ENCODE results near the gene CCDC40. TPM values are rescaled to one million over a fixed set of nuclear protein-coding genes. Genes with fewer than 3 reads are reported as not detected.

Gene CCDC40
- total and polyA plus RNA-seq, 10 donors, result 0.30 to 8.3 (median 2.3) TPM

- intact Hi-C loops (cut with DNase I; ENCODE audit: low total_unique reads), result no loop called here
- Histone ChIP-seq H3K4me1 (peaks cover 4 to 49% (median 23%) of the 10 kb centered on the region in 6 donors), H3K4me3 (no peak overlapping the region), H3K9me3 (no peaks in the 10 kb centered on the region), H3K27ac (peak overlapping the region in 5 of 8 donors; percentile 2 to 82 (median 78)), H3K27me3 (replicated peaks in 1 of 7) (no peaks in the 10 kb centered on the region), H3K36me3 (no peaks in the 10 kb centered on the region)
- no peak for TF ChIP-seq CTCF (IDR thresholded peaks at IDR 0.05 in 8 of 11, conservative IDR thresholded peaks at IDR 0.05 in 3 of 11)
- 75 to 89% (median 77%) methylated on average over 8 of the region's 8 CpGs for WGBS, 5 donors
- no peak for DNase-seq
Measured at GRCh38 chr17:80064696-80065095, 28.3 kb downstream of the CCDC40 start.

- H3K27ac ChIP-seq, result peak overlapping the region in 1 of 8 donors; percentile 82
- TF ChIP-seq CTCF (IDR thresholded peaks at IDR 0.05 in 8 of 11, conservative IDR thresholded peaks at IDR 0.05 in 3 of 11) (no peak), POLR2AphosphoS5 (IDR thresholded peaks at IDR 0.05) (peak in 1 of 3 donors; percentile 9)
- no peaks in the 10 kb centered on the region for H3K27me3 ChIP-seq (replicated peaks in 1 of 7)
- no peak for DNase-seq
- 84 to 89% (median 87%) methylated on average over 32 of the region's 32 CpGs for WGBS, 5 donors
- intact Hi-C loops (cut with DNase I; ENCODE audit: low total_unique reads), result no loop called here
- H3K9me3 ChIP-seq, result no peaks in the 10 kb centered on the region
- no peak overlapping the region for H3K4me3 ChIP-seq
- no peaks in the 10 kb centered on the region for H3K36me3 ChIP-seq
- H3K4me1 ChIP-seq, result peaks cover 4 to 58% (median 27%) of the 10 kb centered on the region in 6 donors
Measured at GRCh38 chr17:80065478-80066170, 29.2 kb downstream of the CCDC40 start.

- WGBS, 5 donors, result 93 to 95% (median 94%) methylated on average over 31 of the region's 31 CpGs
- no peaks in the 10 kb centered on the region for H3K9me3 ChIP-seq
- intact Hi-C loops (cut with DNase I; ENCODE audit: low total_unique reads), result no loop called here
Measured at GRCh38 chr17:80067393-80067986, 31.0 kb downstream of the CCDC40 start.

More at GRCh38 chr17:80067393-80067986, 31.0 kb downstream of the CCDC40 start:
- Histone ChIP-seq H3K4me1 (peaks cover 4 to 77% (median 34%) of the 10 kb centered on the region in 6 donors), H3K27ac (peak overlapping the region in 1 of 8 donors; percentile 87), H3K4me3 (no peak overlapping the region), H3K27me3 (replicated peaks in 1 of 7) (no peaks in the 10 kb centered on the region), H3K36me3 (no peaks in the 10 kb centered on the region)
- TF ChIP-seq CTCF (IDR thresholded peaks at IDR 0.05 in 8 of 11, conservative IDR thresholded peaks at IDR 0.05 in 3 of 11) (no peak), POLR2A (IDR thresholded peaks at IDR 0.05) (no peak), POLR2AphosphoS5 (IDR thresholded peaks at IDR 0.05) (no peak)
- no peak for DNase-seq

Data from spleen (tissue), 11 donors.